ENCODE measurements around the gene UBE2G2.

UBE2G2 gene

GRCh38 chr21:44761747-44762208 is 39.8 kb downstream of the UBE2G2 start:
- no peak for TF ChIP-seq POLR2AphosphoS5 (IDR thresholded peaks at IDR 0.05; ENCODE audit: low read depth, low read length)
- no peak for TF ChIP-seq REST (IDR thresholded peaks at IDR 0.05; ENCODE audit: insufficient read depth in 1 of 2, low read depth in 2 of 2, low read length in 2 of 2)
- TF ChIP-seq TAF1 (IDR thresholded peaks at IDR 0.05; ENCODE audit: borderline replicate concordance, insufficient read depth, low read length) = no peak
- TF ChIP-seq FOXP2 (optimal IDR thresholded peaks at IDR 0.05; ENCODE audit: borderline replicate concordance, extremely low read depth, extremely low read length, insufficient read depth) = no peak

GRCh38 chr21:44761011-44761729 is 40.5 kb downstream of the UBE2G2 start:
- TF ChIP-seq SIN3A (IDR thresholded peaks at IDR 0.05; ENCODE audit: borderline replicate concordance, insufficient read depth, low read length) (no peak), FOXP2 (optimal IDR thresholded peaks at IDR 0.05; ENCODE audit: borderline replicate concordance, extremely low read depth, extremely low read length, insufficient read depth) (no peak), POLR2AphosphoS5 (IDR thresholded peaks at IDR 0.05; ENCODE audit: low read depth, low read length) (no peak), REST (IDR thresholded peaks at IDR 0.05; ENCODE audit: insufficient read depth in 1 of 2, low read depth in 2 of 2, low read length in 2 of 2) (no peak), TAF1 (IDR thresholded peaks at IDR 0.05; ENCODE audit: borderline replicate concordance, insufficient read depth, low read length) (no peak)

GRCh38 chr21:44760376-44760775 is 41.2 kb downstream of the UBE2G2 start:
- TF ChIP-seq REST (IDR thresholded peaks at IDR 0.05; ENCODE audit: insufficient read depth in 1 of 2, low read depth in 2 of 2, low read length in 2 of 2) = no peak

- TF ChIP-seq TAF1 (IDR thresholded peaks at IDR 0.05; ENCODE audit: borderline replicate concordance, insufficient read depth, low read length) (no peak), FOXP2 (optimal IDR thresholded peaks at IDR 0.05; ENCODE audit: borderline replicate concordance, extremely low read depth, extremely low read length, insufficient read depth) (no peak), POLR2AphosphoS5 (IDR thresholded peaks at IDR 0.05; ENCODE audit: low read depth, low read length) (no peak), SIN3A (IDR thresholded peaks at IDR 0.05; ENCODE audit: borderline replicate concordance, insufficient read depth, low read length) (no peak), REST (IDR thresholded peaks at IDR 0.05; ENCODE audit: insufficient read depth in 1 of 2, low read depth in 2 of 2, low read length in 2 of 2) (no peak)
Observed at GRCh38 chr21:44759628-44760285, 41.9 kb downstream of the UBE2G2 start.
